Stimulated activated CD4-positive, alpha-beta T cell treated with anti-CD3 and anti-CD28 coated beads, Interleukin-12 subunit alpha, Interleukin-12 subunit beta, amount 100 ng/mL, for 48 hours (primary cell): ENCODE measurements around the gene OXLD1.

Experiments
- DNase-seq, 3 donors: peaks; one replicate each; pipeline ENCODE4 v3.0.0-alpha.2; 2020; ENCODE audit warnings: low read depth in 2 of 3, low spot score in 1 of 3

The OXLD1 gene

DNA sequence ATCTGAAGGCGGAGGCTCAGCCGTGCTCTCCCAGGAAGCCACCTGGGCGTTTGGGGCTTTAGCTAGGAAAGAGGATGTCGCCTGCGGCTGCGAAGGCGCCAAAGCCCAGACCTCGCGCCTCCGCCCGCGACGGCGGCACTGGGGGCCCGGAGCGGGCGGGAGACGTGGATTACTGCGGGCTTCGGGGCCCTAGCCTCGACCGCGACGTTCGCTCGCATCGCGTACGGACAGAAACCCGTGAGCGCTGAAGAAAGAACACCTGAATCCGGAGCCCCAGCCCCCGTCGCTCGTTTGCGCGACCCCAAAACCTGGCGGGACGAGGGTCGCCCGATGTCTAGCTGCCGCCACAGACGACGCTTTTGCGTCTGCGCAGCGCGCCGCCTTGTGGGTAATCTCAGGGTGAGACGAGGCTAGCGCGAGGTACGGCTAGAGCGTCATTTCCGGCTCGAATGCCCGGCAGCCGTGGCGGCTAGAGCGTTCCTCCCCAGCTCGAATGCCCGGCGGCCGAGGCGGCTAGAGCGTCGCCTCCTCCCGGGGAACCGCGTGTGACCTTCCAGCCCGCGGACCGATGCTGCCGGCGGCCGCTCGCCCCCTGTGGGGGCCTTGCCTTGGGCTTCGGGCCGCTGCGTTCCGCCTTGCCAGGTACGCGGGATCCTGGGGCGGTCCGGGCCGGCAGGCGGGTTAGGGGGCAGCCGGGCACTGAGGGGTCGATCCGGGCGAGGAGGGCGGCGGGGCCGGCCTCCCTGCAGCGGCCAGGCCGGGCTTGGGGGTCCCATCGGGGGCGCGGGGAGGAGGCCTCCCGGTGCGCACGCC is 36.7 kb upstream of the OXLD1 start, which contains the start of gene MRPL12:
Gene MRPL12 (plus strand): TSS at position 434 of the 813 bp plus-strand sequence. CDS start 135 bp downstream, at position 569.
- peak; percentile 78 to 86 (median 79) for DNase-seq

DNA sequence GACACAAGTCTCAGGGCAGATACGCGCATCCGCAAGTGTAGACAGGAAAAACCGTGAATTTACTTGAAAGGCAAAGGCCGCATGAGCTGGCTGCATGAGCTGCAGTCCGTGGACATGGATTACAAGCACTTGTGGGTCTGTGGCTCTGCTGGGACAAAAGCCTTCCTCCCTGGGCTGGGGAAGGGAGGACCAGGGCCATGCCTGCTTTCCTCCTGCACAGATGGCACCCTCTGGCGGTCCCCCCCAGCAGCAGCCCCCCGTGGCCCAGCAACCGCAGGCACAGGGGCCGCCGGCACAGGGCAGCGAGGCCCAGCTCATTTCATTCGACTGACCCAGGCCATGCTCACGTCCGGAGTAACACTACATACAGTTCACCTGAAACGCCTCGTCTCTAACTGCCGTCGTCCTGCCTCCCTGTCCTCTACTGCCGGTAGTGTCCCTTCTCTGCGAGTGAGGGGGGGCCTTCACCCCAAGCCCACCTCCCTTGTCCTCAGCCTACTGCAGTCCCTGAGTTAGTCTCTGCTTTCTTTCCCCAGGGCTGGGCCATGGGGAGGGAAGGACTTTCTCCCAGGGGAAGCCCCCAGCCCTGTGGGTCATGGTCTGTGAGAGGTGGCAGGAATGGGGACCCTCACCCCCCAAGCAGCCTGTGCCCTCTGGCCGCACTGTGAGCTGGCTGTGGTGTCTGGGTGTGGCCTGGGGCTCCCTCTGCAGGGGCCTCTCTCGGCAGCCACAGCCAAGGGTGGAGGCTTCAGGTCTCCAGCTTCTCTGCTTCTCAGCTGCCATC is 35.1 kb upstream of the OXLD1 start:
- DNase-seq, result no peak

DNA sequence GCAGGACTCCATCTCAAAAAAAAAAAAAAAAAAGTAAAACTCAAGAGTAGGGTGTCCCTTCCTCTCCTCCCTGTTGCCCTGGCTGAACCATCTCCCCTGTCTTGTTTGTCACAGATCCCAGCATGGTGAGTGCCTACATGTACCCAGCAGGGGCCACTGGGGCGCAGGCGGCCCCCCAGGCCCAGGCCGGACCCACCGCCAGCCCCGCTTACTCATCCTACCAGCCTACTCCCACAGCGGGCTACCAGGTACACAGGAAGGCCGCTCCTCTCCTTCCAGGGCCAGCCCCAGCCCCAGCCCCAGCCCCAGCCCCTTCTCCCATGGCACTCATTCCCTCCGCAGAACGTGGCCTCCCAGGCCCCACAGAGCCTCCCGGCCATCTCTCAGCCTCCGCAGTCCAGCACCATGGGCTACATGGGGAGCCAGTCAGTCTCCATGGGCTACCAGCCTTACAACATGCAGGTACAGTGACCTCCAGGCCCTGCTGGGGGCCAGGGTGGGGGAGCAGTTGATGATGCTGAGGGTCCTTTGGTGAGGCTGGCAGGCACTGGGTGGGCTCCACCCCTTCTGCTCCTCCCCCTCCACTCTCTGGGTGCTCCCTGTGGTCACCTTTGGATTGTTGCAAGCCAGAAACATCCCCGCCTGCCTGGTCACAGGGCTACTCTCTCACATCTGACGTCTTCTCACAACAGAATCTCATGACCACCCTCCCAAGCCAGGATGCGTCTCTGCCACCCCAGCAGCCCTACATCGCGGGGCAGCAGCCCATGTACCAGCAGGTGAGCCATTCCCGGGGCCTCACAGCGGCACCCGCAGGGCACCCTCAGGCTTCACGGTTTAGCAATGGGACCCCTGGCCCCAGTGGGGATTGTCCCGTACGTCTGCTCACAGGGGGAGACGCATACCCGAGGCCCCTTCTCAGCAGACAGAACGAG is 34.2 kb upstream of the OXLD1 start:
- no peak for DNase-seq

DNA sequence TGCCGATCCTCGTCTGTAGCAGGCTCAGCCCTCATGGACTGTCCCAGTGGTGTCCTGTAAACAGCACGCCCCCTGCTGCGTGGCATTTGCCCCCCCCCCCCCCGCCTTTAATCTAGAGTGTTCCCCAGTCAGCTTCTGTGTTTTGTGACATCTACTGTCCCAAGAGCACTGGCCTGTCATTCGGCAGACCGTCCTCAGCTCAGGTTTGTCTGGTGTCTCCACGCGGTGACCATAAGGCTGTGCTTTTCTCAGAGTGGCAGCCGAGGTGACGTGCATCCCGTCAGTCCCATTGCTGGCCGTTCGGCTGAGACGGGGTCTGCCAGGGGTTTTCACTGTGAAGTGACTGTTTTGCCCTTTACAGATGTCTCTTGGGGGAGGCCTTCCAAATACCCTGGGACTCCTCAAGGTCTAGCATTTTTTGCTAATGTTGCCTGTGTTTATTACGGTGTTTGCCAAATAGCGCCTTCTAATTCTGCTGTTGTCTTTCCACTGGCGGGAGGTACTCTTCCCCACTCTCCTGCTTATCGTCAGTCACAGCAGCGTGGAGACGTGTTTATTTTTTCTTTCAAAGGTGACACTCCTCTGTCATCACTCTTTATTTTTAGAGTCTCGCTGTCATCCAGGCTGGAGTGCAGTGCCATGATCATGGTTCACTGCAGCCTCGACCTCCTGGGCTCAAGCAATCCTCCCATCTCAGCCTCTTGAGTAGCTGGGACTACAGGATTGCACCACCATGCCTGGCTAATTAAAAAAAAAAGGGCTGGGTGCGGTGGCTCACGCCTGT is 31.0 kb upstream of the OXLD1 start:
- DNase-seq, result no peak

DNA sequence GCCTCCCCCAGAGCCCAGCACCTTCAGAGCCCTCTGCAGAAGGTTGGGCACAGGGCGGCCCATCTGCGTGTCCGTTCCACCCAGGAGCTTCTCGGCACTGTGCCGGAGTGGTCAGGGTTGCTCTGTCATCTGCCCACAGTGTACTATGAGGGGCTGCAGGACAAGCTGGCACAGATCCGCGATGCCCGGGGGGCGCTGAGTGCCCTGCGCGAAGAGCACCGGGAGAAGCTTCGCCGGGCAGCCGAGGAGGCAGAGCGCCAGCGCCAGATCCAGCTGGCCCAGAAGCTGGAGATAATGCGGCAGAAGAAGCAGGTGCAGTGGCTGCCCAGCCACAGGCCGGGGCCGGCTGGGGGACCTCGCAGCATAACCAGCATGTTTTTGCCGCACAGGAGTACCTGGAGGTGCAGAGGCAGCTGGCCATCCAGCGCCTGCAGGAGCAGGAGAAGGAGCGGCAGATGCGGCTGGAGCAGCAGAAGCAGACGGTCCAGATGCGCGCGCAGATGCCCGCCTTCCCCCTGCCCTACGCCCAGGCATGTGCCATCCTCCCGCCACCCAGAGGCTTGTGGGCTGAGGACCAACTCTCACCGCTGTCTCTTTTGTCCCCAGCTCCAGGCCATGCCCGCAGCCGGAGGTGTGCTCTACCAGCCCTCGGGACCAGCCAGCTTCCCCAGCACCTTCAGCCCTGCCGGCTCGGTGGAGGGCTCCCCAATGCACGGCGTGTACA is 30.0 kb upstream of the OXLD1 start:
- no peak for DNase-seq

DNA sequence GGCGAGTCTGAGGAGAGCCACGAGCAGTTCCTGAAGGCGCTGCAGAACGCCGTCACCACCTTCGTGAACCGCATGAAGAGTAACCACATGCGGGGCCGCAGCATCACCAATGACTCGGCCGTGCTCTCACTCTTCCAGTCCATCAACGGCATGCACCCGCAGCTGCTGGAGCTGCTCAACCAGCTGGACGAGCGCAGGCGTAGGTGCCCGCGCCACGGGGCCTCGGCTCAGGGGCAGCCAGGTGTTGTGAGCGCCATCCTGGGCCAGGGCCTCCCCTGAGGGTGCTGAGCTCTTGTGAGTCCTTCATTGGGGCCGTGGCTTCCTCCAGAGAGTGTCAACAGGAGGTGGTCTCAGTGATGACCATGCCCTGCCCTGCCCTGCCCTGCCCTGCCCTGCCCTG is 29.4 kb upstream of the OXLD1 start:
- no peak for DNase-seq

DNA sequence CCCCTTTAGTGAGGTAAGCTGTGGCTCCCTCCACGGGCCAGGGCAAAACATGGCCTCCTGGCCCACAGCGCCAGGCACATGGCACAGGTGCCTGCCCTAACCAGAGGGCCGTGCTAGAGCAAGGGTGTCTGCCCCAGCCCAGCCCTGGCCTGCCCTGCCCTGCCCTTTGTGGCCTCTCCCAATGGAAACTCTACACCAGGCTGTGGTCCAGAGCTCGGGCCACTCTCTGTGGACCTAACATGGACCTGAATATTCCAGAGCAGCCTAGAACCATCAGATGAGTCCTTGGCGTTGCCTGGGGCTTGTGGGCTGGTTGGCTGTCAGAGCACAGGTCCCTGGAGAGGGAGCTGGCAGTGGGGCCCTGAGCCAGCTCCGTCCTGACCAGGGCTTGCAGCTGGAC is 28.8 kb upstream of the OXLD1 start:
- DNase-seq, result no peak

DNA sequence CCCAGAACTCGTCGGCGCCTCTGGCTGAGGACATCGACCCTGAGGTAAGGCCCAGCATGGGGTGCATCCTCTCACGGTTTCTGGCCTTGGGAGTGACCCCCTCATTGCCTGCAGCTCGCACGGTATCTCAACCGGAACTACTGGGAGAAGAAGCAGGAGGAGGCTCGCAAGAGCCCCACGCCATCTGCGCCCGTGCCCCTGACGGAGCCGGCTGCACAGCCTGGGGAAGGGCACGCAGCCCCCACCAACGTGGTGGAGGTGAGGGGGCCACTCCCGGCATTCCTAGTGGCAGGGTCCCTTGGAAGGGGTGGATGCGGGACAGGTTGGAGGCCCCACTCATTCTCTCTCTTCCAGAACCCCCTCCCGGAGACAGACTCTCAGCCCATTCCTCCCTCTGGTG is 28.4 kb upstream of the OXLD1 start:
- no peak for DNase-seq

DNA sequence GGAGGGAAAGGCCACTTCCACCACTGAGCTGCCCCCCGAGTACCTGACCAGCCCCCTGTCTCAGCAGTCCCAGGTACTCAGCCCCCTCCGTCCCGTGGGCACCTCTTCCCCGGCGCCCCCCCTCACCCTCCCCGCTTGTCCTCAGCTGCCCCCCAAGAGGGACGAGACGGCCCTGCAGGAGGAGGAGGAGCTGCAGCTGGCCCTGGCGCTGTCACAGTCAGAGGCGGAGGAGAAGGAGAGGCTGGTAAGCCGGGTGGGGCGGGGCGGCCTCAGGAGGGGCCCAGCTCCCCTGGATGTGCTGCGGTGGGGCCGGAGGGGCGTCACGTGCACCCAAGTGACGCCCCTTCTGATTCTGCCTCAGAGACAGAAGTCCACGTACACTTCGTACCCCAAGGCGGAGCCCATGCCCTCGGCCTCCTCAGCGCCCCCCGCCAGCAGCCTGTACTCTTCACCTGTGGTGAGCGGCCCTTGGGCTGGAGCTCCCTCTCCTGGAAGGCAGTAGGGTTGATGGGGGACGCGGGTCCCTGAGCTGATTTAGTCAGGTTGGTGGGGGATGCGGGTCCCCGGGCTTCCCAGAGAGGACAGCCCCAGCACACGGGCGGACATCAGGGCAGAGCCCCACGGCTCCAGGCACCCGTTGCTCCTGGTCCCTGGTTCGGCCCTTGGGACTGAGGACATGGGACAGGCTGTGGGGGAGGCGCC is 27.3 kb upstream of the OXLD1 start:
- DNase-seq, result no peak

DNA sequence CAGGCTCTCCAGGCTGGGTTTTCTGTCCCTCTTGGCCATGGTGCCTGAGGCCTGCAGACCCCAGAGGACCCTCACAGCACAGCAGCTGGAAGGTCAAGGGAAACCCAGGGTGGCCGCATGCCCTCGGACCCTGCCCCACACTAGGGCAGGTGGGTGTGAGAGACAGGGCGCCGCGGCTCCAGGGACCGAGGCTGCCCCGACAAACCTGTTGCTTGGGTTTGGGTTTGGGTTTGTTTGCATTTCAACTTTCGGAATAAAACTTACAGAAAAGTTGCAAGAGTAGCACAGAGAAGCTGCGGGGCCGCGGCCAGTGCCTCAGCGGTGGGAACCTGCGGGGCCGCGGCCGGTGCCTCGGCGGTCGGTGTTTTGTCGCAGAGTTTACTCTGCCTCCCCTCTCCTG is 25.2 kb upstream of the OXLD1 start:
- DNase-seq, result no peak

DNA sequence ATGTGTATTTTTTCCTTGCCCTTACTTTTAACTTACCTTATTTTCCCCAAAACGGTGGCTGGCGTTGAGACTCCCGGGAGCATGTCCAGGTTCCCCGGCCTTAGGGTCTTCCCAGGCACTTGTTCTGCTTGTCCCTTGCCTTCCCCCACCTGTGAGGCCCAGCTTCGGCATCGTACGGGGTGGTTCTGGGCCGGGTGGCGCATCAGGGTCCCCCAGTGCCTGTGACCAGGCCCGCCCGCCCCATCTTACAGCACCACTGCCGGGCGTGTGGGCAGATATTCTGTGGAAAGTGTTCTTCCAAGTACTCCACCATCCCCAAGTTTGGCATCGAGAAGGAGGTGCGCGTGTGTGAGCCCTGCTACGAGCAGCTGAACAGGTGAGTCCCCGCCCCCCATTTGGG is 24.8 kb upstream of the OXLD1 start:
- no peak for DNase-seq

DNA sequence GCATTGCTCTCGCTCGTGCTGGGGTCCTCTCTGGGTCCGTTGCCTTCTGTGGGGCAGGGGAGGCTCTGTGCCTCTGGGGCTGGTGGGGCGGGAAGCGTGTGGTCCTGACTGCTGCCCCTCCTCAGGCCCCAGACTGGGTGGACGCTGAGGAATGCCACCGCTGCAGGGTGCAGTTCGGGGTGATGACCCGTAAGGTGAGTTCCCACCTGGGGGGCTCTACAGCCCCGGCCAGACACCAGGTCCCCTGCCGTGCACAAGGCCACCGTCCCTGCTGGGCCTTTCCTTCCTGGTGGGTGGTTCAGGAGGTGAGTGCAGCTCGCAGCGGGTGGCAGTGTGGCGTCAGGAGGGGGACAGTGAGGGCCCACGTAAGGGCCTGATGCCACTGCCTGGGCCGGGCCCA is 24.1 kb upstream of the OXLD1 start:
- DNase-seq, result no peak

DNA sequence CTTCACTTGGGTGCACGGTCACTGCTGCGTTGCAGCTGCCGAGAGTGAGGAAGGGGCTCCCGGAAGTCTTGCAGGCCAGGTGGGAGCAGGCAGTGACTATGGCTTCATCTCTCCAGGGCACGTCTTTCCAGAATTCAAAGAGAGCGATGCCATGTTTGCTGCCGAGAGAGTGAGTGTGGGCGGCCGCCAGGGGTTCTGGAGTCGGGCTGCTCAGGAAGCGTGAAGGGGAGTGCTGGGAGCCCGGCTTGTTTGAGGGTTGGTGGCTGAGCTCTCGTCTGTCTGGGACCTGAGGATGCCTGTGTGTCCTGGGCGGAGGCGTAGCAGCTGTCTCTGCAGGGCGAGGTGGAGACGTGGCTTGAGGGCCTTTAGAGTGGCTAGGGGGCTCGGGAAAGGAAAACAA is 23.7 kb upstream of the OXLD1 start:
- DNase-seq, result no peak

DNA sequence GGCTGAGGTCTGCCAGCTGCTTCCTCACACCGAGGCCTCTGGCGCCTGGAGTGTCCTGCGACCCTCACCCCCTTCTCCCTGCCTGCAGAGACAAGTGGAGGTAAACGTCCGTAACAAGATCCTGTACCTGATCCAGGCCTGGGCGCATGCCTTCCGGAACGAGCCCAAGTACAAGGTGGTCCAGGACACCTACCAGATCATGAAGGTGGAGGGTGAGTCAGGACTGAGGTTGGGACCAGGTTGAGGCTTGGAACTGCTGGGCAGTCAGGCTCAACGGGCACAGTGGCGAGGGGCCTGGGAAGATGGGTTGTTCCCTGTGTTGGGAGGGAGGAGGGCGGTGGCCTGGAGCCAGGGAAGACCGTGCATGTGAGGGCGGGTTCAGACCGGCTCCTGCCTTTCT is 22.2 kb upstream of the OXLD1 start:
- no peak for DNase-seq

DNA sequence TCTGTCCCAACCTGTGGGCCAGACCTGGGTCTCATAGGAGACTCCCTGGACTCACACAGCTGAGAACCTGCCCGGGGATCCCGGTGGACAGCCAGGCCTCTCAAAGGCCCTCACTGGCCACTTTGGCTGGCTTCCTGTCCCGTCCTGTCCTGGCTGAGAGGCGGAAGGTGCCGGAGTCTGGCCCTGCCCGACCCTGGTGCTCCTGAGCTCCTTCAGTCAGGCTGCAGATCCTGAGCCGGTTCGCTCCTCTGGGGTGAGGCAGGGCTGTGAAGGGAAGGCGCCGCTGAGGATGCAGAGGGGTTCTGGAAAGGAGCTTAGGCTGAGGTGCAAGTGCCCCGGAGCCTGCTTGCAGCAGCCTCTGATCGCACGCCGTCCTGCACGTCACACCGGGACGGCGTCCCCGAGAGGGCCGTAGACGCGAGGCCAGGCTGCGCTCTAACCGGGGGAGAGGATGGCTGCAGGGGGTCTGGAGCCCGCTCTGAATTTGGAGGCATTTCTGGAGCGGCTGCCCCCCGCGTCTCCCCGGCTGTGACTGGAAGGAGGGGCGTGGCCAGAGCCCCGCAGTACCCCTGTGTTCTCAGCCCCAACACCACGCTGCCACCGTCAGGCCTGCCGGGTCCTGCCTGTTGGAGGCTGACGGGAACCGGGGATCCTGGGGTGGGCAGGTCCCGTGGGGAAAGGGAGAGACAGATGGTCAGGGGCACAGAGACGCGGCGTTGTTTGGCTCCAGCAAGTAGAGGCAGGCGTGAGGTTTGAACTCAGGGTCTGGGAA is 21.6 kb upstream of the OXLD1 start:
- no peak for DNase-seq

DNA sequence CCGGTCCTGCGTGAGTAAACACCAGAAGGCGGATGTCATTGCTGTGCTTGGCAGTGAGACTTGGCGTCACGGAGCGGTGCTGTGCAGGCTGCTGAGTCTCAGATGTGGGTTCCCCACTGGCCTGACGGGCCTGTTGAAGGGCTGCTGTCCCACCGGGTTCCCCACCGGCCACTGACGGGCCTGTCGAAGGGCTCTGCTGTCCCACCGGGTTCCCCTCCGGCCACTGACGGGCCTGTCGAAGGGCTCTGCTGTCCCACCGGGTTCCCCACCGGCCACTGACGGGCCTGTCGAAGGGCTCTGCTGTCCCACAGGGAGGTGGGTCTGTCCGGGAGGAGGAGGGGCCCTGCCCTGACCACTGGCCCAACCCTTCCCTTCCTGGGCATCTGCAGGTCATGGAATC is 20.2 kb upstream of the OXLD1 start:
- DNase-seq, result no peak

DNA sequence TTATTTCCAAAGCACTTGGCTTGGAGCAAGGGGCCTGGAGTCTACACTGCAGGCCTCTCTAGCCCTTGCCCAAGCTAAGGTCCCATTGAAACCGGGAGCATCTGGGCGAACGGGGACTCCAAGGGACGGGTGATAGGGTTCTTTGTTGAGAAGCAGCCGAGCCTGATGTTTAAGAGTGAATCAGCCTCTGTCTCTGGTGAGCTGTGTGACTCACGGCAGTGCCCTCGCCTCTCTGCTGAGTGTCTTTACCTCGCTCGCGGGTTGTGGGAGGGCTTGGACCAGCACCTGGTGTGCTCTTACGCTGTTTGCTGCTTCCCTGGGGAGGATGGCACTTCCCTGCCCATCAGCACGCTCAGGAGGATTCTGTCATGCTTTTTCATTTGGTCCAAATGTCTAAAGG is 18.7 kb upstream of the OXLD1 start:
- DNase-seq, result peak; percentile 39 to 41 (median 40)

DNA sequence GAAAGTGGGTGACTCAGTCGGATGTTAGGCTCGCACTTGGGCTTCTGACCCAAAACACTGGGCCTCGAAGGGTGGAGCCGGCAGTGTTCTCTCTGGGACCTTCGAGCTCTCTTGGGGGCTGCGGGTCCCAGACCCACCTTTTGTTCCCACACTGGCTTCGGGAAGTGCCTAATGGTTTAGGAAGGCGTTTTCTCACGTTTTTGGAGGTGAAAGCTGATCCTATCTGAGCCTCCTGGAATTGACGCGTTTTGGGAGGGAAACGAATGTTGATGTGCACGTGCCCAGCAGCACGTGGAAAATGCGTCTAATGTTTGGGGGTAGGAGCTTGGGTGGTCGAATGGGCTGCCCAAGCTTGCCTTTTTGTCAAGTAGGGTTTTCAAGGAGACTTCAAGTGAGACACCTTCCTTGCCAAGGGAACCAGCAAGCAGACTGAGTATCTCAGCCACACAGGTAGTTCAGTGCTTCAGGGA is 18.1 kb upstream of the OXLD1 start:
- no peak for DNase-seq
